Prostate gland (tissue), 2 donors: ENCODE measurements around the gene APOM.

Experiments used
- POLR2A ChIP-seq: fragments of 450-650 bp; IDR thresholded peaks from one replicate; pipeline ENCODE4 v1.6.1; 2016; ENCODE audit warnings: antibody characterized with exemption, mild to moderate bottlenecking
- TF ChIP-seq, protein P1 (sequence below), 4 experiments: fragments of 200-600 bp in 2 of 4; fragments of 450-650 bp in 2 of 4; sonication (generic) in 2 of 4; IDR thresholded peaks; 1 replicate in 3 of 4; 2 replicates in 1 of 4; pipeline ENCODE4 v1.5.1; 2016 to 2019; ENCODE audit warnings: antibody characterized with exemption in 4 of 4, mild to moderate bottlenecking in 2 of 4, moderate library complexity in 2 of 4

- TF ChIP-seq, protein P1, sequence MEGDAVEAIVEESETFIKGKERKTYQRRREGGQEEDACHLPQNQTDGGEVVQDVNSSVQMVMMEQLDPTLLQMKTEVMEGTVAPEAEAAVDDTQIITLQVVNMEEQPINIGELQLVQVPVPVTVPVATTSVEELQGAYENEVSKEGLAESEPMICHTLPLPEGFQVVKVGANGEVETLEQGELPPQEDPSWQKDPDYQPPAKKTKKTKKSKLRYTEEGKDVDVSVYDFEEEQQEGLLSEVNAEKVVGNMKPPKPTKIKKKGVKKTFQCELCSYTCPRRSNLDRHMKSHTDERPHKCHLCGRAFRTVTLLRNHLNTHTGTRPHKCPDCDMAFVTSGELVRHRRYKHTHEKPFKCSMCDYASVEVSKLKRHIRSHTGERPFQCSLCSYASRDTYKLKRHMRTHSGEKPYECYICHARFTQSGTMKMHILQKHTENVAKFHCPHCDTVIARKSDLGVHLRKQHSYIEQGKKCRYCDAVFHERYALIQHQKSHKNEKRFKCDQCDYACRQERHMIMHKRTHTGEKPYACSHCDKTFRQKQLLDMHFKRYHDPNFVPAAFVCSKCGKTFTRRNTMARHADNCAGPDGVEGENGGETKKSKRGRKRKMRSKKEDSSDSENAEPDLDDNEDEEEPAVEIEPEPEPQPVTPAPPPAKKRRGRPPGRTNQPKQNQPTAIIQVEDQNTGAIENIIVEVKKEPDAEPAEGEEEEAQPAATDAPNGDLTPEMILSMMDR (IDR thresholded peaks at IDR 0.05): no peak
- no peak for TF ChIP-seq POLR2A
Observed at GRCh38 chr6:31631209-31631608, 24.5 kb upstream of the APOM start.
